GM10266 (cell line): ENCODE measurements around the gene FNDC8.
A peak's percentile ranks its signal among the peaks of the same experiment; 100 is the strongest.

Source experiments
- DNase-seq: peaks from one replicate; pipeline ENCODE4 v3.0.0; 2012; ENCODE audit errors: extremely low spot score
- CTCF ChIP-seq: IDR thresholded peaks from 2 replicates; pipeline ENCODE4 v1.5.1; 2012; ENCODE audit warnings: mild to moderate bottlenecking, low read depth; ENCODE audit not compliant: control insufficient read depth, insufficient read depth; ENCODE audit errors: missing control alignments

The FNDC8 gene

GRCh38 chr17:35080536-35080935 lies 40.9 kb upstream of the FNDC8 start:
- TF ChIP-seq CTCF: no peak
- peak; percentile 61 for DNase-seq

GRCh38 chr17:35081638-35082037 lies 39.8 kb upstream of the FNDC8 start:
- DNase-seq: no peak
- TF ChIP-seq CTCF: no peak

GRCh38 chr17:35082073-35082657 lies 39.2 kb upstream of the FNDC8 start:
- no peak for TF ChIP-seq CTCF
- peak; percentile 16 for DNase-seq

GRCh38 chr17:35083071-35083470 lies 38.3 kb upstream of the FNDC8 start:
- DNase-seq: no peak
- TF ChIP-seq CTCF: no peak

- no peak for TF ChIP-seq CTCF
- DNase-seq: no peak
Observed at GRCh38 chr17:35084987-35085386, 36.4 kb upstream of the FNDC8 start.

GRCh38 chr17:35086164-35086563 lies 35.3 kb upstream of the FNDC8 start:
- TF ChIP-seq CTCF: no peak
- DNase-seq: no peak

- no peak for TF ChIP-seq CTCF
- DNase-seq: no peak
Observed at GRCh38 chr17:35086931-35087573, 34.4 kb upstream of the FNDC8 start.
